Hippocampal formation (tissue), 2 donors: ENCODE results near the gene SPRED2.
"Not testable (repeated sequence)": the region's sequence is repeated elsewhere in the genome, so short reads cannot be mapped to it uniquely, and the experiment has no call there.

Source experiments
- DNase-seq, 2 donors: peaks; one replicate each; lab custom pipeline; 2025; lab: John Stamatoyannopoulos, UW

SPRED2 gene

GRCh38 chr2:65343386-65343785 is 89.0 kb downstream of the SPRED2 start:
- no peak for DNase-seq

GRCh38 chr2:65340898-65341681 is 91.3 kb downstream of the SPRED2 start:
- no peak for DNase-seq

- no peak for DNase-seq
These were observed 92.8 kb downstream of the SPRED2 start for GRCh38 chr2:65339648-65340047.

- not testable (repeated sequence) for DNase-seq
These were observed 93.4 kb downstream of the SPRED2 start for GRCh38 chr2:65338830-65339495.

- DNase-seq = not testable (repeated sequence)
These were observed 94.5 kb downstream of the SPRED2 start for GRCh38 chr2:65337915-65338314.

GRCh38 chr2:65334714-65335113 is 97.7 kb downstream of the SPRED2 start:
- no peak for DNase-seq

GRCh38 chr2:65331336-65332025 is 100.9 kb downstream of the SPRED2 start:
- DNase-seq = no peak

GRCh38 chr2:65329525-65329924 is 102.9 kb downstream of the SPRED2 start:
- DNase-seq = no peak

- DNase-seq = no peak
These were observed 106.1 kb downstream of the SPRED2 start for GRCh38 chr2:65326276-65326675.

- DNase-seq = no peak
These were observed 107.3 kb downstream of the SPRED2 start for GRCh38 chr2:65325066-65325465.

GRCh38 chr2:65320946-65321345 is 111.5 kb downstream of the SPRED2 start:
- DNase-seq = no peak

- no peak for DNase-seq
These were observed 112.2 kb downstream of the SPRED2 start for GRCh38 chr2:65320042-65320725.

GRCh38 chr2:65319674-65320041 is 112.7 kb downstream of the SPRED2 start:
- no peak for DNase-seq

GRCh38 chr2:65319072-65319673 is 113.2 kb downstream of the SPRED2 start:
- no peak for DNase-seq

GRCh38 chr2:65317841-65318240 is 114.6 kb downstream of the SPRED2 start:
- no peak for DNase-seq

- DNase-seq = not testable (repeated sequence)
These were observed 115.0 kb downstream of the SPRED2 start for GRCh38 chr2:65317351-65317750.

GRCh38 chr2:65316072-65316471 is 116.3 kb downstream of the SPRED2 start:
- DNase-seq = no peak

- DNase-seq = no peak
These were observed 117.5 kb downstream of the SPRED2 start for GRCh38 chr2:65314801-65315441.

- DNase-seq = no peak
These were observed 118.5 kb downstream of the SPRED2 start for GRCh38 chr2:65313954-65314256.

- no peak for DNase-seq
These were observed 119.1 kb downstream of the SPRED2 start for GRCh38 chr2:65313126-65313953.

- DNase-seq = no peak
These were observed 120.8 kb downstream of the SPRED2 start for GRCh38 chr2:65311596-65311995.
